Omental fat pad (tissue), 4 donors: ENCODE measurements around the gene MSI1. TPM values are rescaled to one million over a fixed set of nuclear protein-coding genes. Genes with fewer than 3 reads are reported as not detected.
A peak's percentile ranks its signal among the peaks of the same experiment; 100 is the strongest.
"Not testable (repeated sequence)": the region's sequence is repeated elsewhere in the genome, so short reads cannot be mapped to it uniquely, and the experiment has no call there.

Source experiments
- ATAC-seq: fragments of 150-250 bp; one replicate; pipeline ENCODE4 v1.9.1; 2016; ENCODE audit warnings: mild to moderate bottlenecking, moderate library complexity; ENCODE audit not compliant: low FRiP score
- DNase-seq: peaks from one replicate; pipeline ENCODE4 v3.0.0-alpha.2; 2019; ENCODE audit warnings: low spot score
- CTCF ChIP-seq, 3 donors: fragments of 450-650 bp; IDR thresholded peaks; one replicate each; pipeline ENCODE4 v1.5.1; 2016 to 2017; ENCODE audit warnings: antibody characterized with exemption in 3 of 3, mild to moderate bottlenecking in 3 of 3, moderate library complexity in 2 of 3
- total RNA-seq, 4 donors: library from RNA; depleted of rRNA; stranded (reverse); fragments of >200 nt; gene quantifications; one replicate each; pipeline ENCODE4 v1.1.0, GENCODE V29; 2016

MSI1 gene
- total RNA-seq, 4 donors from 2014 or later = 0.13 to 2.0 (median 0.37) TPM; not detected in 1

GRCh38 chr12:120346681-120347080 is 22.3 kb downstream of the MSI1 start:
- no peak for TF ChIP-seq CTCF (IDR thresholded peaks at IDR 0.05)
- DNase-seq (no peak), ATAC-seq (no peak)

GRCh38 chr12:120346031-120346430 is 22.9 kb downstream of the MSI1 start:
- TF ChIP-seq CTCF (IDR thresholded peaks at IDR 0.05) = no peak
- ATAC-seq = no peak
- DNase-seq = no peak

GRCh38 chr12:120343692-120344091 is 25.3 kb downstream of the MSI1 start:
- TF ChIP-seq CTCF (IDR thresholded peaks at IDR 0.05) = no peak

GRCh38 chr12:120343039-120343537 is 25.9 kb downstream of the MSI1 start:
- DNase-seq (no peak), ATAC-seq (no peak)
- TF ChIP-seq CTCF (IDR thresholded peaks at IDR 0.05) = no peak

More at GRCh38 chr12:120343692-120344091, 25.3 kb downstream of the MSI1 start:
- no peak for DNase-seq
- ATAC-seq = no peak

- ATAC-seq = no peak
- no peak for DNase-seq
- TF ChIP-seq CTCF (IDR thresholded peaks at IDR 0.05) = no peak
These were observed 26.6 kb downstream of the MSI1 start for GRCh38 chr12:120342175-120343038.

GRCh38 chr12:120339256-120339655 is 29.7 kb downstream of the MSI1 start:
- no peak for DNase-seq
- ATAC-seq = no peak
- no peak for TF ChIP-seq CTCF (IDR thresholded peaks at IDR 0.05)

- no peak for DNase-seq
- ATAC-seq = no peak
- no peak for TF ChIP-seq CTCF (IDR thresholded peaks at IDR 0.05)
These were observed 31.2 kb downstream of the MSI1 start for GRCh38 chr12:120337730-120338129.

GRCh38 chr12:120336392-120336791 is 32.6 kb downstream of the MSI1 start:
- ATAC-seq, DNase-seq: not testable (repeated sequence)

GRCh38 chr12:120335447-120335846 is 33.5 kb downstream of the MSI1 start:
- peak; percentile 38 for DNase-seq
- ATAC-seq = not testable (repeated sequence)
